GM18907 (cell line): ENCODE data around the gene PTPN14.

ENCODE experiments used
- ATAC-seq: cut with Tn5 transposase; IDR thresholded peaks from one replicate; pipeline ENCODE4 v1.9.1; 2021; ENCODE audit warnings: mild to moderate bottlenecking, moderate library complexity; ENCODE audit not compliant: unreplicated experiment

Gene PTPN14

DNA sequence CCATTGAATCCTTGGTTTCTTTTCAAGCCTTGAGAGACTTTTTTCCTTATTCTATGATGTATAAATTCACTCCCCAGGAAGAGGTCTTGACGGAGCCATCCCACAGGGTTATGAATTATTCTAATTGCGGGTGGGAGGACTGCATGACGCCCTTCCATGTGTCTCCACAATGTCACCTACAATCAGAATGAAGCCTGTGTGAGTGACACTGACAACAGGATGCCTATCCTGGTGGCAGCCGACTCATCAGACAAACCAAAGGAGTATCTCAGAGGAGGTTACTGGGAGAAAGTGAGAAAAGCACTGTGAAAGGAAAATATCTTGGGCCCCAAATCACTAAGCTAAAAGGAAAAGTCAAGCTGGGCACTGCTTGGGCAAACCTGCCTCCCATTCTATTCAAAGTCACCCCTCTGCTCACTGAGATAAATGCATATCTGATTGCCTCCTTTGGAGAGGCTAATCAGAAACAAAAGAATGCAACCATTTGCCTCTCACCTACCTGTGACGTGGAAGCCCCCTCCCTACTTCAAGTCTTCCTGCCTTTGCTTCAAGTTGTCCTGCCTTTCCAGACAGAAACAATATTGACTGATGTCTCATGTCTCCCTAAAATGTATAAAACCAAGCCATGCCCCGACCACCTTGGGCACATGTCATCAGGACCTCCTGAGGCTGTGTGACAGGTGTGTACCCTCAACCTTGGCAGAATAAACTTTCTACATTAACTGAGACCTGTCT is 172.0 kb downstream of the PTPN14 start:
- no peak for ATAC-seq

DNA sequence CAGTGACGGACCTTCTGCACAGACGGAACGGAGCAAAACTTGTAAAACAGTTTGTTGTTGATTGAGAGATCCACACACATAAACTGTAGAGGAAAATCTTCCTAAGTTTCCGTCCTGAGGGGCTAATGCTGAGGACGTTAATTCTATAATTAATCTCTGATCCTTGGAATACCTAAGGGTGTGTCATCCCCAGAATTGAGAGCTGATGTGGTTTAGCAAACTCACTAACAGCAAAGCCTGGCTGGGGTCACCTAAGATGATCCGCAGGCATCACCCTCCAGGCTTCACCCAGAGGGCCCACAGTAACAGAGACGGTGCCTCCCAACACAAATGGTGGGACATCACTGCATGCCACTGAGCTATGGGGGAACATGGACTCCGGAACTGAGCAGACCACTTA is 172.9 kb downstream of the PTPN14 start:
- ATAC-seq: no peak

DNA sequence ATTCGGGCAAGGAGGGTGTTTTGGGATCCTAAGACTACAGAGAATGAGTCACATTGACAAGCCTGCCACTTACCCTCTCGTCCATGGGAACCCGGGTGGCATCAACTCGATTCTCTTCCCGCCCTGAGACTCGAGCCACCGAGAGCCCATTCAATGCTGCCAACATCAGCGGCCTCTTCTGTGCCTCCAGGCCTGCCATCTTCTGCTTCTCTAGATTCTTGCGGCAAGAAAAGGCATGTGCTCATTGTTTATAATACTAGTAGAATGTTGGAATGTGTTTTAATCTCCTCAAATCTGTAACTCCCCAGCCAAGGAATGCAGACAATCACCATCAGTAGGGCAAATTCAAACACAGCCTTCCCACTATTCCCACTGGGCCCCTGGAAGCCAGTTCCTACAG is 173.5 kb downstream of the PTPN14 start:
- no peak for ATAC-seq

DNA sequence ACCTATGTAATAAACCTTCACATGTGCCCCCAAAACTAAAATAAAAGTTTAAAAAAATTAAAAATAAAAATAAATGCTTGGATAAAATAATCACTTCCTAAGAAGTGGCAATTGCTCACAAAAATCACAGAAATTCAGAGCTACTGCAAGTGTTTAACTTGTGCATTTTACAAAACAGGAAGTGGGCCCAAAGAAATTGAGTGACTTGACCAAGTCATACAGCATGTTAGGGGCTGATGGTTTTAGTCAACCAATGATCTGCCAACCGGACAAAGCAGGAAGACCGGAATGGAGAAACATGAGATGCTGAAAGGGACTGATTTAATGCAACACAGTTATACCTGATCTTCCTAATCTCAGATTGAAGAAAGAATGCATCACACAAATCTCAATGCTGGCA is 173.9 kb downstream of the PTPN14 start:
- ATAC-seq: no peak

DNA sequence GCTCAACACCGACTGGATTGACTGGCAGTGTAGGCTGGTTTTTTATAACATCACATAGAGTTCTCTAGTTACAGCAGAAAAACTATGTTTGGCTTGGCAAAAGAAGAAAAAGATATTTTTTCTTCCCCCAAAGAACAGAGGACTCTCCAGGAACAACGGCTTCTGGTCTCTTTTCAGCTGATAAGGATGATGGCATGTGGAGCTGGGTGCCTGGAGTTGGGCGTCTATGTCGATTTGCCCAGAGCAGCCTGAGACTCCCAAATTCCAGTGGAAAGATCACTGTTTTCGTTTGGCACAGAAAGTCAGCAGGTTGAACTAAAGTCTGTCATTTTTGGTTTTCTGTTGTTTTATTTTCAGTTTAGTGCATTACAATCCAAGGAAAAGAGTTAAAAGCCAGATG is 179.3 kb downstream of the PTPN14 start:
- no peak for ATAC-seq

DNA sequence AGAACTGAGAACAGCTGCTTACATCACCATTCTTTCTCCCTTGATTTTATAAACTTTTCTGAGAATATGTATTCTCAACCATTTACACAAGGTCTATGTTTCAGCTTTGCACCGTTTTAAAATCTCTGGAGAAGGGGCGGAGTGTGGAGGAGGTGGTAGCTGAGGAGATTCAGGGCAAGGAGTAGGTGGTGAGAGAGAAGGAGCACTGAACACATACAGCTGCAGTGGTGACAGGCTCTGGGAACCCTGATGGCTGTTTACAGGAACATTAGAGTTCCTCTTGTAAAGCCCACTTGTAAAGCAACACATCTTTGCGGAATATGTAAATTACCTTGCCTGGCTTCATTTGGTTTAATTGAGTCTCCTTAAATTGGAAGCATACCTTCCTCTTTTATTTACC is 180.8 kb downstream of the PTPN14 start:
- no peak for ATAC-seq

DNA sequence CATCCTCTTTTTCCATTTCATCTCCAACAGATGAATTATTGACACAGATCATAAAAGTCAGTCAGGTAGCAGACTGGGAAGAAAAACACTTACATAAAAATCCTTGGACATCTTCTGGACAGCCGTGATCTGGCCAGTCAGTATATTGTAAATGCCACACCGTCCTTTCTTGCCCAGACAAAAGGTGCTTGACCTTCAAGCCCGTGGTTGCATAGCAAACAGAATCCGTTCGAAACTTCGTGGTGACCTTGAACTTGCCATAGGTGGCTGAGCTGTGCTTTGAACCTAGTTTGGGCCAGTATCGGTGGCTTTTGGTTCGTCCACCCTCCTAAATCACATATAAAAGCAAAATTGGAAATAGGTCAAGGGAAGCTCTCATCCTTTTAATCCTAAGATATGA is 182.0 kb downstream of the PTPN14 start:
- ATAC-seq: no peak

DNA sequence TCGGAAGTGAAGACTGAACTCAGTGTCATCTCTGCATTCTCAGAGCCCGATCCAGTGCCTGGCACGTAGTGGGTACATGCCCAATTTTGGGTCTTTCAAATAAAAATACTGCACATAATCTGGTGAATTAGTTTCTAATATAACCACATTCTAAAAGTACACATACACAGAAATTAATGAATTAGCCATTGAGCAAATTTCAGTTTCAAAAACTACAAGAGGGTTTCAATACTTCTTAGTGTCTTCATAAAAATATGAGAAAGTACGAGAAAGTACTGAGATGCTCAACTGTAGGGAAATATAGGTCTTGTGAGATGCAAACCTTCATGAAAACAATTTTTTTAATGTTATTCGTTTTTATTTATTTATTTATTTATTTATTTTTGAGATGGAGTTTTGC is 183.6 kb downstream of the PTPN14 start:
- ATAC-seq: no peak

DNA sequence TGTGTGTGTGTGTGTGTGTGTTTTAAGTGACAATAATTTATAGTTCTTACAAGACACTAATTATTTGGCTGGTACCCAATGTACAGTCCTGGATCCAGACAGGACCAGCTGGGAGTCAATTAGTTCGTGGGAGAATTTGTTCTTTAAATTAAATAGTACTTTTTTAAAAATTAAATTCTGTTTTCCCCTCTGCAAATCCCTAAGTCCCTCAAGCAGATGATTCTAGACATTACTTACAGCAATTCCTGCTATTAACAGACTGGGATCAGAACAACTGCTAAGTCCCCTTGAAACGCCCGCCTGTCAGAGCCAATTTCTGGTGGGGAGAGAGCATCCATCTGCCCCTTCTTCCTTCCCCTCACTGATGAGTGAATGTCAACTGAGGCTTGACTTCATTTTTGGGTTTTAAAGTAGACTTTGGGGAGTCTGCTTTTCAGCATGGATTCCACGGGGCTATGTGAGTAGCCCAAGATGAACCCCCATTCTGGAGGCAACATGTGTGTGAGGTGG is 186.6 kb downstream of the PTPN14 start:
- no peak for ATAC-seq

DNA sequence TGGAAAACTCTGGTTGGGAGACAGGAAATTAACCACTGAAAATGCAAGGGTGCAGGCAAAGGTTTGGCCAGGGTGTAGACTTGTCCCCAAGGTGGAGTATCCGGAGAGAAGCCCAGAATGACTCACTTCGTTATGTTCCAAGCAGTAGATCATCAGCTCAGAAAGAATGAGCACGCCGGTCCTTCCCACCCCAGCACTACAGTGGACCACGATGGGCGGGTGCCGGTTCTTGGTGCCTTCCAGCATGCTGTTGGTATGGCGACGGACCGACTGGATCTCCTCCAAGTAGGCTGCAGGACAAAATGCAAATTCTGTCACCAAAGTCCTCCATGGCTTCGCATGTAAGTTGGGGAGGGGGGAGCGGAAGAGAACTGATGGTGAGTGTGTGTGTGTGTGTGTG is 187.0 kb downstream of the PTPN14 start:
- no peak for ATAC-seq

DNA sequence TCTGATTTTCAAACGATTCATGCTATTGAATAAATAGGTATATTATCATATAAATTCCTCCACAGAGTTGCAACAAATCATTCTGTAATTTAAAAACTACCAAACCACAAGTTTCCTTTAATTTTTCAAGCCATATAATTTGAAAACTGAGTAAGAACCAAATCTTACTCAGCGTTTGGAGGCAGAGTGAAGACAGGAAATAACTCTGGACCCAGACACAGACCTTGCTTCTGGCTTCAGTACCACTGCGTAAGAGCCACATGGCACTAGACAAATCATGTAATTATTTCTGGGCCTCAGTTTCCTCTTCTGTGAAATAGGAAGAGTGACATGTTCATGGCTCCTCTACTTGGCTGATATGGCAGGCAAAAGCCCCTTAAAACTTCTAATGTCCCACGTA is 188.0 kb downstream of the PTPN14 start:
- no peak for ATAC-seq

DNA sequence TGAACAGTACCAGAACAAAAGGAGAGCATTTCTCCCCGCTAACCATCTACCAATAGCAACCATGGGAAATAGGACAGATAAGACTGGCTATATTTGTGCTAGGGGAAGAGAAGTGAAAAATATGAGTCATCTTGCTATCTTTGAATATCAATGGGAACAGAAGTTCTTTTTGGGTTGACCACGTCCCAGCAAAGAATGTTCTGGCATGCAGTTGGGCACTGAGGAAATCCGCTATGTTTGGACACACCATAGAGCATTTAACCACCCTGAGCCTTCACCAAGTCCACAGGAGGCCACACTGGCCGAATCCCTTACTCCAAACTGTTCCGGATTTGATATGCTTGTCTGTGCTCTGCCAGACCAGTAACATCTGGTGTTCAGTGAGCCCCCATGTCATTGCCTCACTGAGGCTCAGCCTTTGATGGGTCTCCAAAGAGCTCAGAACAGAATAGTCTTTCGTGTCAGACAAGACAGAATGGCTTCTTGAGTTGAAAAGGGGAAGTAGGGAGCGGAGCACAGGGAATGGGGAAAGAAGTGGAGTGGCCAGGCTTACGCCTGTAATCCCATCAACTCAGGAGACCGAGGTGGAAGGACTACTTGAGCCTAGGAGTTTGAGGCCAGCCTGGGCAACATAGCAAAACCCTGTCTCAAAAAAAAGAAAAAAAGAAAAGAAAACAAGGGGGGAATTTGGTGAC is 189.1 kb downstream of the PTPN14 start:
- no peak for ATAC-seq

DNA sequence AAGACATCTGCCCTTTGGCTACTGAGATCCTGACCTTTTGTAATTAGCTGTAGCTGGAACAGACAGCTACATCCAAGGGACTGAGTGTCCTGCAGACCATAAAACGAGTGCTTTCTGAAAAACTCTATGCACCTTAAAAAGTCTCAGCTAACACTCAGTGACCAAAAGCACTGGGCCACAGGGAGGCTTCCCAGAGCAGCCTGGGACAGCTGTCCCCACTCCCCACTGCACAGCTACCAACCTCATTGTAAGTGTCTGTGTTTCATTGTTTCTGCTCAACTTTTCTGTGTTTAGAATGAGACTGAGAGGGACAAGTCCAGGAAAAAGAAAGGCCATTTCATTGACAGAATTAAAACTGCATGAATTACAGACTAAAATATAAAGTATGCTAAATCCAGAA is 189.8 kb downstream of the PTPN14 start:
- no peak for ATAC-seq

DNA sequence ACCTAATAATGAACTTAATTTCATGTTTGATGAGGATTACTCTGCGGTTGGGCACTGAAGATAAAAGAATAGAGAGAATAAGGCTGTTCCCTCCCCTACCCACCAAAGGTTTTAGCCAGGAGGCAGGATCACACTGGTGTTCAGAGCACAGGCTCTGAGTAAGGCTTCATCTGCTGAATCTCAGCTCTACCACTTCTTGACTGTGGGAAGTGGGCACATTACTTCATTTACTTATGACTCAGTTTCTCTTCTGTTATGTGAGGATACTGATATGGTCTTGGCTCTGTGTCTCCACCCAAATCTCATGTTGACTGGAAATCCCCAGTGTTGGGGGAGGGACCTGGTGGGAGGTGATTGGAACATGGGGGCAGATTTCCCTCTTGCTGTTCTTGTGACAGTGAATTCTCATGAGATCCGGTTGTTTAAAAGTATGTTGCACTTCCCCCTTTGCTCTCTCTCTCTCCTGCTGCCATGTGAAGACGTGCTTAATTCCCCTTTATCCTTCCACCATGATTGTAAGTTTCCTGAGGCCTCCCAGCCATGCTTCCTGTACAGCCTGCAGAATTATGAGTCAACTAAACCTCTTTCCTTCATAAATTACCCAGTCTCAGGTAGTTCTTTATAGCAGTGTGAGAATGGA is 190.8 kb downstream of the PTPN14 start:
- ATAC-seq: no peak

DNA sequence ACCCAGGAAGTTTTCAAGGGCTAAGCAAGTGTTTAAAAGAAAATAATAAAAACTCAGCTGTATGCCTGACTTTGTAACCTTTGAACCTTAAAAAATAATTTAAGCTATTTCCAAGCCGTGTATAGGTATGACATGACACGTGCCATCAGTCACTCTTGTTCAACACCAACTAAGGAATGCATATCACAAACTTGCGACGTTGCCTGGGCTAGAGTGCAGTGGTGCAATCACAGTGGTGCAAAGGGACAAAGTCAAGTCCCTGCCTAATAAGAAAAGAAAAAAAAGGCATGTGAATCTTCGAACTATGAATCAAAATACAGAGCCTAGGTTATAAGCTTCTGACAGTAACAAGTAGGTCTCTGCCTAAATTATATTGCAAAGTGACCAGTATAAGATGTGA is 191.3 kb downstream of the PTPN14 start:
- no peak for ATAC-seq

DNA sequence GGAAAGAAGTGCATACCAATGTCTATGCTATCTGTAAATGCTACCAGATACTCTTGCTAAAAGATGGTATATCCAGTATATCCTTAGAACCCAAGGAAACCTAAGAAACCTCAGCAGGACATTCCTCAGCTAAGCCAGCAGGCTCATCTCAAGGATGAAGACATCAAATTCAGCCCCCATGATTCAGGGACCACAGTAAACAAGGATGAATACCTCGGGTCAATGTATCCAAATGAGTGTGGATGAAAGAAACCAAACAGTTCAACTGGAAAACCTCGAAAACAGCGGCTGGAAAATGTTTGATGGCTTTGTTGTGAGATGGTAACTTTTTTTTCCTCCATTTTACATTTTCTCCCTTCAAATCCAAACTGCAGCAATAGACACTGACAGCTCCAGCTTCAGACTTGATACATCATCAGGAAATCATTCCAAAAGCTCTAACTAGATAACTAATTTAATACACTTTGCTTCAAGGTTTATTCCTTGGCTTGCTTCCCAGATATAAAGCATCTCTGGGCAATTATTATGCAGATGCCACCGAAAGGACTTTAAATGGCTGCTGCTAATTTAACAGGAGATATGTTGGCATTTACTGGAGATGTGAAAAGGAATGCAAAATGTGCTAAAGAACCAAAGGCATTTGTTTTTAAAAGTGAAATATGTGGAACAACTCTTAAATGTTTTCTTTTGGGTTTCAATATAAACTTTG is 196.8 kb downstream of the PTPN14 start:
- no peak for ATAC-seq

DNA sequence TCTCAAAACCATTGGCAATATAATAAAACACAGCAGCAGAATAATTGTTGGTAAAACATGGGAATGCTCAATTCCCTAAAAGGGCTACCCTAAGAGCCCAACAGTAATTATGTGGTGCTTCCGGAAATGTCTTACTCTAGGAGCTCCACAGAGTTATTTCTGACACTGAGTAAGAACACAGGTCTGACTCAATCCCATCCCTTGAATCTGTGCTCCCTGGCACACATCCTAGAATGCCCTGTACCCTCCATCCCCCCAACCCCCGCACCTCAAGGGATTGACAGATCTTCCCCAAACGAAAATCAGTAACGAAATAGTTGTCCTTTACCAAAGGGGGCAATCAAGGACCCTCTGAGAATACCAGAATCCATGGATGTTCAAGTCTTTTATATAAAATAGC is 198.6 kb downstream of the PTPN14 start:
- no peak for ATAC-seq

DNA sequence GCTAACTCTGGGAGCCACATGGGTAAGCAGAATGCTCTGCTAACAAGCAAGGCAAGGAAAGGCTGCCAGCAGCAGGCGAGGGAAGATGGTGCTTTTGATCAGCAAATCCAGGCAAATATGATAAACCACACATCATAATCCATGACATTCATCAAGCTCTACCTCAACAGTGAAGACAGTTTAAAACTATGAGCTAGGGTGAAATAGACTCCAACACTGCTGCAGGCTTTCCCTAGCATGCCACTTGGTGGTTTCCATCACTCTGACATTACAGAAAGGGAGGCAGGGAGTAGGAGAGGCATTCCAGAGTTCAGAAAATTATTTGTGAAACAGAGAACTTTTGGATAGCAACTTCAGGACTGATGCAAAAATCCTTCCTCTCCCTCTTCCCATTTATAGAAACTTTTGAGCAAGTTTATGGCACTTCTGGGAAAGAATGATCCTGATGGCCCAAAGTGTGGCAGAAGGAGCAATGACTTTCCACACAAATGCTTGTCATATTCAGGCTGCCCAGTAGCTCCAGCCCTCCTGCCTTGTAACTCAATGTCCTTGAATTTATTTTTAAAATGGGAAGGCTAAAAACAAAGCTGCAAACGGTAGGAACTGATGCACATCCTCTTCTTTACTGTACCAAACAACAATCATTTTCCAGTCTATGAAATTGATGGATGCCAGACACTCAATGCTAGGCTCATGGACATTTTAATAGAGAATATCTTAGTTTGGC is 199.7 kb downstream of the PTPN14 start:
- no peak for ATAC-seq

DNA sequence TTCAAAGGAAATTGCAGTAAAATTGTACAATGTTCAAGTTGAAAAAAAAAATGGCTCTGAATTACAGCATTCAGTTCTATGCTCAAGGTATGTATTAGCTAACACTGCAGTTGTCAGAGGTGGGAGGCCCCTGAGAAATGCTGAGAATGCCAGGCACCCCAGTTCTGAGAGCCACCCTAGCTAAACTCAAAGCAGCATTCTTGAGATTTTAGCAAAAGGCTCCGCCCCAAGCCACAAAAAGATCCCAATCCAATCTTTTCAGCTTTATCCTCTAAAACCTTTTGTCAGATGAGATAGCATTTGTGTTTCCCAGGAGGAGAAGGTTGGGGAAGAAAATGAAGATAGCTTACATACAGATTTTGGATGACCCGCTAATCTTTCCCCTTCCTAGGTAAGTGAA is 201.6 kb downstream of the PTPN14 start:
- no peak for ATAC-seq

DNA sequence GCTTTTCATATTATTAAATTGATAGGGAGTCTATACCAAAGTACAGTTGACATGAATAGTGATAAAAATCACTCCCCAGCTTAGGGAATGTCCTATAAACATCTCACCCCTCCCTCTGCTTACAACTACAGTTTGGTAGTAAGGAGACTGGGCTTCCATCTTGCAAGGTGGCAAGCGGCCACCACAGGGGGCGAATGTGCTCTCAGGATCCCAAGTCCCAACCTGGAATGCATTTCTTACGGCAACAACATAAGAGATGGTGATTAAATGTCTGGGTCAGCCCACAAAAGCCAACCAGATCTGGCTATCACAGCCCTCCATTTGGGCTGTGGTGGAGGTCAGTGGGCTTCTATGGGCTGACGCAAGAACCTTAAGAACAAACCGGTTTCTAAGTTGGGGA is 202.4 kb downstream of the PTPN14 start:
- no peak for ATAC-seq

DNA sequence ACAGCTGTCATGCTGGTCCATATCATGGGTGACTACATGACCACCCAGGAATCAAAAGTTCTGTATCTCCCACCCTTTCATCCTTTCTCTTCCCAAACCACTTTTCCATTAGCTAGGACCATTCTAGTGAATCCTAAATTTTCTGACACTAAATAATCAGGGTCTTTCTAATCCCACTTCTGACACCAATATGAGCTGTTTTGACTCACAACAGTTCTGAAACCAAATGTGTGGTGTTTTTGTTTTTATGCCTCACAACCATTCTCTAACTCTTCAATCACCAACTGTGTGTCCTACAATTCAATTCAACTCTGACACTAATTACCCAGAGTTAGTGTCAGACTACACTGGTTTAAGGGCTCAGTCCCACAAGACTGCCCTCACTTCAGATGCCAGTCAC is 206.5 kb downstream of the PTPN14 start:
- ATAC-seq: no peak
